B cell (primary cell): ENCODE data around the gene PPP2R2C. TPM values are rescaled to one million over a fixed set of nuclear protein-coding genes. Genes with fewer than 3 reads are reported as not detected.

Experiments
- ATAC-seq: fragments of 200-7000 bp; cut with Tn5 transposase; one replicate; pipeline ENCODE4 v1.10.0; 2021; ENCODE audit warnings: low read depth, mild to moderate bottlenecking, moderate number of reproducible peaks, moderate library complexity
- CTCF ChIA-PET: fragments of 350-600 bp; sonication (Branson Sonifier 250); formaldehyde crosslinking; loops from one replicate; lab custom pipeline; 2021; ENCODE audit warnings: antibody characterized with exemption, inconsistent platforms; lab: Charles Lee
- POLR2A ChIA-PET: fragments of 350-600 bp; sonication (Branson Sonifier 250); formaldehyde crosslinking; loops from one replicate; lab custom pipeline; 2021; ENCODE audit warnings: antibody characterized with exemption; lab: Charles Lee
- DNase-seq: peaks from one replicate; pipeline ENCODE4 v3.0.0; 2013
- H2AFZ ChIP-seq: 2 replicates; pipeline ENCODE4 v1.6.1; 2012; ENCODE audit warnings: mild to moderate bottlenecking, low read depth, low read length; ENCODE audit not compliant: insufficient read depth, poor library complexity, severe bottlenecking
- H3K27ac ChIP-seq, 2 donors: 1 replicate in 1 of 2; 2 replicates in 1 of 2; pipeline ENCODE4 v1.5.1; 2012 to 2013; ENCODE audit warnings: low read length in 2 of 2, mild to moderate bottlenecking in 2 of 2, moderate library complexity in 1 of 2
- H3K27me3 ChIP-seq, 4 experiments: fragments of 200-600 bp in 1 of 4; sonication (generic) in 1 of 4; replicated peaks in 1 of 4; 1 replicate in 2 of 4; 2 replicates in 2 of 4; pipeline versions ENCODE4 v1.6.1 to v1.7.0; 2013 to 2016; ENCODE audit warnings: low read length in 3 of 4, mild to moderate bottlenecking in 2 of 4, mixed read lengths in 1 of 4, moderate library complexity in 1 of 4; ENCODE audit not compliant: insufficient read depth in 4 of 4, control insufficient read depth in 3 of 4; ENCODE audit errors: control extremely low read depth in 1 of 4
- H3K36me3 ChIP-seq, 2 experiments: replicated peaks in 1 of 2; 1 replicate in 1 of 2; 2 replicates in 1 of 2; pipeline versions ENCODE4 v1.6.1 to v1.7.1; 2013; ENCODE audit warnings: low read length in 1 of 2; ENCODE audit not compliant: insufficient read depth in 2 of 2, control insufficient read depth in 1 of 2; ENCODE audit errors: control extremely low read depth in 1 of 2, extremely low read depth in 1 of 2
- H3K4me1 ChIP-seq, 2 donors: fragments of 200-600 bp in 1 of 2; sonication (generic) in 1 of 2; 1 replicate in 1 of 2; 2 replicates in 1 of 2; pipeline versions ENCODE4 v1.5.1 to v1.6.1; 2013 to 2017; ENCODE audit warnings: low read length in 2 of 2; ENCODE audit not compliant: control insufficient read depth in 2 of 2, insufficient read depth in 2 of 2
- H3K4me2 ChIP-seq: replicated peaks from 2 replicates; pipeline ENCODE3; 2012; ENCODE audit warnings: mild to moderate bottlenecking, low read depth, low read length; ENCODE audit not compliant: poor library complexity, severe bottlenecking
- H3K4me3 ChIP-seq, 5 experiments: fragments of 200-600 bp in 1 of 5; sonication (generic) in 1 of 5; 1 replicate in 3 of 5; 2 replicates in 2 of 5; pipeline versions ENCODE4 v1.5.1 to v1.7.0; 2011 to 2016; ENCODE audit warnings: low read length in 4 of 5, mild to moderate bottlenecking in 4 of 5, low read depth in 2 of 5, control low read depth in 1 of 5, moderate library complexity in 1 of 5; ENCODE audit not compliant: insufficient read depth in 1 of 5; ENCODE audit errors: control extremely low read depth in 1 of 5, extremely low read depth in 1 of 5
- H3K79me2 ChIP-seq: fragments of 200-600 bp; sonication (generic); one replicate; pipeline ENCODE4 v1.6.0; 2016; ENCODE audit warnings: low read length; ENCODE audit not compliant: control insufficient read depth, insufficient read depth
- H3K9ac ChIP-seq: fragments of 200-600 bp; sonication (generic); 2 replicates; pipeline ENCODE4 v1.6.1; 2017; ENCODE audit warnings: mild to moderate bottlenecking, low read length, moderate library complexity
- H3K9me3 ChIP-seq, 3 donors: one replicate each; pipeline versions ENCODE4 v1.6.1 to v1.7.1; 2013; ENCODE audit warnings: low read length in 2 of 3; ENCODE audit not compliant: control insufficient read depth in 2 of 3, insufficient read depth in 1 of 3; ENCODE audit errors: control extremely low read depth in 1 of 3
- H4K20me1 ChIP-seq: 2 replicates; pipeline ENCODE4 v1.6.0; 2012; ENCODE audit warnings: mild to moderate bottlenecking, low read length; ENCODE audit not compliant: insufficient read depth, control insufficient read depth, poor library complexity, severe bottlenecking
- H3K27ac Mint-ChIP-seq: one replicate; pipeline ENCODE4 v1.8.0; 2021; ENCODE audit warnings: mixed read lengths
- H3K27me3 Mint-ChIP-seq: one replicate; pipeline ENCODE4 v1.8.0; 2021; ENCODE audit warnings: mixed read lengths
- H3K4me1 Mint-ChIP-seq: one replicate; pipeline ENCODE4 v1.8.0; 2021; ENCODE audit warnings: mixed read lengths
- H3K4me3 Mint-ChIP-seq: one replicate; pipeline ENCODE4 v1.8.0; 2021; ENCODE audit warnings: mixed read lengths
- H3K9me3 Mint-ChIP-seq: one replicate; pipeline ENCODE4 v1.8.0; 2022; ENCODE audit warnings: mixed read lengths; ENCODE audit not compliant: insufficient read depth
- CTCF ChIP-seq: fragments of 200-600 bp; IDR thresholded peaks from one replicate; pipeline ENCODE4 v1.8.0; 2022; ENCODE audit warnings: antibody characterized with exemption, mild to moderate bottlenecking
- EZH2 ChIP-seq: IDR thresholded peaks from 2 replicates; pipeline ENCODE4 v1.6.1; 2012; ENCODE audit warnings: borderline replicate concordance, low read depth, mild to moderate bottlenecking, moderate library complexity, low read length; ENCODE audit not compliant: insufficient read depth, poor library complexity, severe bottlenecking
- WGBS: methylation state at CpG from one replicate; pipeline ENCODE4 v1.1.5; 2013; ENCODE audit warnings: missing lambda C conversion rate; ENCODE audit not compliant: insufficient coverage; 5-methylcytosine and 5-hydroxymethylcytosine counted together
- intact Hi-C: fragments of 100-400 bp; cut with micrococcal nuclease; formaldehyde crosslinking; loops from one replicate; pipeline ENCODE4 v1.10.0; 2022
- polyA plus RNA-seq: library from polyadenylated mRNA; depleted of rRNA; stranded (reverse); fragments of >200 nt; gene quantifications from 2 replicates; pipeline ENCODE4 v1.2.3, GENCODE V29; 2012
- total RNA-seq, 2 donors: library from RNA; stranded (reverse); fragments of 120-200 nt in 1 of 2; gene quantifications; 1 replicate in 1 of 2; 2 replicates in 1 of 2; pipeline versions ENCODE4 v1.2.3 to v1.2.4, GENCODE V29; 2013 to 2022

The PPP2R2C gene
- total and polyA plus RNA-seq, 2 donors (not counting 1 experiment from before 2014, with no cell fraction given): not detected

- peak overlapping the region; percentile 82 for H3K4me3 Mint-ChIP-seq
- H3K9me3 Mint-ChIP-seq: no peaks in the 10 kb centered on the region
- DNase-seq (no peak), ATAC-seq (no peak)
- H2AFZ ChIP-seq: peak overlapping the region; percentile 95
- H4K20me1 ChIP-seq: no peaks in the 10 kb centered on the region
- TF ChIP-seq CTCF (no peak), EZH2 (no peak)
- H3K9me3 ChIP-seq: no peaks in the 10 kb centered on the region
- H3K27me3 ChIP-seq: no peaks in the 10 kb centered on the region
- H3K4me1 Mint-ChIP-seq: peaks cover 32% of the 10 kb centered on the region
- intact Hi-C loops: no loop called here
- ChIA-PET CTCF (interaction anchor here (1.9 kb wide), 1 partner anchor 61 kb away, joined by 4 read pairs; no protein-coding TSS in a partner anchor), POLR2A (no interaction called here)
- peaks cover 22 to 33% of the 10 kb centered on the region in 2 donors for H3K4me1 ChIP-seq
- H3K27ac ChIP-seq: no peak overlapping the region
- peak overlapping the region; percentile 97 for H3K4me2 ChIP-seq
- no peaks in the 10 kb centered on the region for H3K79me2 ChIP-seq
- peaks cover 3% of the 10 kb centered on the region for H3K27me3 Mint-ChIP-seq
- 70% methylated on average over 7 of the region's 8 CpGs for WGBS
- no peaks in the 10 kb centered on the region for H3K36me3 ChIP-seq
- H3K27ac Mint-ChIP-seq: peak overlapping the region; percentile 6
- H3K4me3 ChIP-seq: peak overlapping the region in 4 of 5 experiments; percentile 15 to 95 (median 90)
- peak overlapping the region; percentile 78 for H3K9ac ChIP-seq
Measured at GRCh38 chr4:6270636-6271121, 201.7 kb downstream of the PPP2R2C start.

Other genes starting within 250 kb of the PPP2R2C start
- gene WFS1, start 202.8 kb downstream of the PPP2R2C start, total RNA-seq: 6.7 and 7.2 TPM in 2 replicates
- gene WFS1, start 202.8 kb downstream of the PPP2R2C start, polyA plus RNA-seq: 4.5 and 5.8 TPM in 2 replicates
- gene MAN2B2, start 102.6 kb upstream of the PPP2R2C start, total RNA-seq: 37.0 TPM in 2 replicates
- gene MAN2B2, start 102.6 kb upstream of the PPP2R2C start, polyA plus RNA-seq: 27.2 and 35.0 TPM in 2 replicates
- gene MRFAP1, start 168.1 kb upstream of the PPP2R2C start, total RNA-seq: 100 and 113 TPM in 2 replicates
- gene MRFAP1, start 168.1 kb upstream of the PPP2R2C start, polyA plus RNA-seq: 54.8 and 108 TPM in 2 replicates
- not detected in 2 replicates for gene S100P, start 221.3 kb upstream of the PPP2R2C start, total RNA-seq
- gene S100P, start 221.3 kb upstream of the PPP2R2C start, polyA plus RNA-seq: 0.07 TPM in 1 of 2 replicates, not detected in the other
- gene MRFAP1L1, start 237.3 kb upstream of the PPP2R2C start, total RNA-seq: 53.8 and 57.2 TPM in 2 replicates
- gene MRFAP1L1, start 237.3 kb upstream of the PPP2R2C start, polyA plus RNA-seq: 12.5 and 16.8 TPM in 2 replicates
- 25.3 and 26.3 TPM in 2 replicates for gene BLOC1S4, start 243.6 kb upstream of the PPP2R2C start, total RNA-seq
- 29.2 and 35.5 TPM in 2 replicates for gene BLOC1S4, start 243.6 kb upstream of the PPP2R2C start, polyA plus RNA-seq